Dermis microvascular lymphatic vessel endothelial cell (primary cell): ENCODE data around the gene PRKAR2B. TPM values are rescaled to one million over a fixed set of nuclear protein-coding genes. Genes with fewer than 3 reads are reported as not detected.

ENCODE experiments used
- DNase-seq, 2 donors: peaks; one replicate each; pipeline versions ENCODE4 v3.0.0 to v3.0.0-alpha.2; 2010; ENCODE audit warnings: low read depth in 2 of 2
- total RNA-seq: library from RNA; depleted of rRNA; stranded (reverse); fragments of >200 nt; gene quantifications from 2 replicates; pipeline ENCODE4 v1.2.1, GENCODE V29; 2014

Gene PRKAR2B
- total RNA-seq, 1 donor from 2014 or later: 19.9 TPM

DNA sequence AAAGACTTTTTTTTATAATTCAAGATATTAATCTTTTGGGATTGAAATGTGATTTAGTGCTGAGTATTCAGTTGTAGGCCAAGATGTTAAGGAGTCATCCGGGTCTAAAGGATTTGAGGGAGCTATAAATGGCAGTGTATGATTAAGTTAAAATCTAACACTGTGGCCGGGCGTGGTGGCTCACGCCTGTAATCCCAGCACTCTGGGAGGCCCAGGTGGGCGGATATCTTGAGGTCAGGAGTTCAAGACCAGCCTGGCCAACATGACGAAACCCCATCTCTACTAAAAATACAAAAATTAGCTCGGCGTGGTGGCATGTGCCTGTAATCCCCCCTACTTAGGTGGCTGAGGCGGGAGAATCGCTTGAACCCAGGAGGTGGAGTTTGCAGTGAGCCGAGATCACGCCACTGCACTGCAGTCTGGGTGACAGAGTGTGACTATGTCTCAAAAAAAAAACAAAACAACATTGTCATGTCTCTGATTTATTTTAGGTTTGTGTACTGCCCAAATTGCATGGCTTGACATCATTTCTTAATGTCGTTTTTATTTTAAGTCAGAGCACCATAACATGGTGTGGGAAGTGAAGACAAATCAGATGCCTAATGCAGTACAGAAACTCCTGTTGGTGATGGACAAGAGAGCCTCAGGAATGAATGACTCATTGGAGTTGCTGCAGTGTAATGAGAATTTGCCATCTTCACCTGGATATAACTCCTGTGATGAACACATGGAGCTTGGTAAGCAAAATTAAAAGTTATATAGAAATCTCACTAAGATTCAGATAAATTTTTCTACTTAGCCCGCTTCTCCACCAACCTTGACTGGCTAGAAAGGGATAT is 135.0 kb downstream of the PRKAR2B start:
- peak in 1 of 2 donors; percentile 48 for DNase-seq

- DNase-seq: peak; percentile 57 to 91
These were observed 135.9 kb downstream of the PRKAR2B start for GRCh38 chr7:107180378-107180777.

GRCh38 chr7:107181172-107181571 is 136.7 kb downstream of the PRKAR2B start:
- no peak for DNase-seq

GRCh38 chr7:107185716-107186115 is 141.2 kb downstream of the PRKAR2B start:
- no peak for DNase-seq

DNA sequence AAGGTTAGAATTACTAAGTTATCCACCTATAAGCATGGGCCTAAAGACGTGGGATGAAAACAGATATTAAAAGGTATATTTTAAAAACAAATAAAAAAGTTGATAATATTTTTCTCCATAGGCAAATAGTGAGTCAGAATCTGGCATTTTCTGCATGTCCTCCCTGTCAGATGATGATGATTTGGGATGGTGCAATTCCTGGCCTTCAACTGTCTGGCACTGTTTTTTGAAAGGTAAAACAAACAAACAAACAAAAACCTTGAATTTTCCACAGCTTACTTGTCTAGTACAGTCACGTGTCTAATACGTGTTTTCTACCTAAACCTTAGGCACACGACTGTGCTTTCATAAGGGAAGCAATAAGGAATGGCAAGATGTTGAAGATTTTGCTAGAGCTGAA is 141.7 kb downstream of the PRKAR2B start:
- no peak for DNase-seq

DNA sequence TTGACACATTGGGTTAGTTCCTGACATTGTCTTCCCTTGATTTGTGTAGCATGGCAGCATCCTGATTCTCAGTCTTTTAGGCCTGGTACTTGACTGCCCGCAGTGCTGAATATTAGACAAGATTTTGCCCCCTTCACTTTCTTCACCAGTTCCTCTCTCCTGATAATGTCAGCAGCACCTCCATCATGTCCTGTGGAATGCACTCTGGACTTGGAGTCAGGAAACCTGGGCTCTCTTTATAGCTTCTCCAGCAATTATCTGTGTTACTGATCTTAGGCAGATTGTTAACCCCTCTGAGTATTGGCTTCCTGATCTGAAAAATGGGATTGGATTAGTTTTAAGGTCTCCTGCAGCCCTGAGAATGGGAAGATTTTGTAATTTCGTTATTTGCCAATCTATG is 143.3 kb downstream of the PRKAR2B start:
- no peak for DNase-seq

DNA sequence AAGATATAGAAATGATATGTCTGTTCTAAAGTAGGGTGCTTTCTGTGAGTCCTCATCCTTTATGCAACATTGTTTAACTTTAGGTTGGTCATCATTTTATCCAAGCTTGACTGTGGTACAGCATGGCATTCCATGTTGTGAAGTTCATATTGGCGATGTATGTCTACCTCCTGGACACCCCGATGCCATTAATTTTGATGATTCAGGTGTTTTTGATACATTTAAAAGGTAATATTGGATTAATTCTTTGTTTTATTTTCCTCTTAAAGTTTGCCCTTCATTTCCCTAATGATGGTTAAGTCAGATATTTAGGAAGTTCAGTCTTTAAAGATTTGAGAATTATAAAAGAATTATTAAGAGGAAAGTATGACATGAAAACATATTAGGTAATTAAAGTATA is 145.6 kb downstream of the PRKAR2B start:
- DNase-seq: no peak

DNA sequence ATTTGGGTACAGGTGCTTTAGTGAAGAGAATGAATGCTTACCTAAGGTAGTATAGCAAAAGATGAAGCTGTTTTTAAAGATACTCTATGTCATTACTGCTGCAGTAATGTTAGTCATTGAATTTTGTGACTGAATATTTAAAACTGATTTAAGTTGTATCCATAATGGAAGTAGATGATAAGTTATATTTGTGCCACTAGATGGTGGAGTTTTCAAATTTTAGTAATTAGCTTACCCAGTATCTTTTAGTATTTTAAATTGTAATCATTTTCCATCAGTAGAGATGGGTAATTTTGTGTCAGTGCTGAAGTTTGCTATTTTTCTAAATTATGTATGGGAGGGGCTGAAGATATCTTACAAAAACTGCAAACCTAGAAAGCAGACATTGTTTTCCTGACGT is 149.5 kb downstream of the PRKAR2B start:
- DNase-seq: no peak

- DNase-seq: no peak
These were observed 152.5 kb downstream of the PRKAR2B start for GRCh38 chr7:107196834-107197610.

- peak; percentile 27 to 51 for DNase-seq
These were observed 157.4 kb downstream of the PRKAR2B start for GRCh38 chr7:107201795-107202450.

- DNase-seq: peak in 1 of 2 donors; percentile 9
These were observed 159.1 kb downstream of the PRKAR2B start for GRCh38 chr7:107203607-107204006.

DNA sequence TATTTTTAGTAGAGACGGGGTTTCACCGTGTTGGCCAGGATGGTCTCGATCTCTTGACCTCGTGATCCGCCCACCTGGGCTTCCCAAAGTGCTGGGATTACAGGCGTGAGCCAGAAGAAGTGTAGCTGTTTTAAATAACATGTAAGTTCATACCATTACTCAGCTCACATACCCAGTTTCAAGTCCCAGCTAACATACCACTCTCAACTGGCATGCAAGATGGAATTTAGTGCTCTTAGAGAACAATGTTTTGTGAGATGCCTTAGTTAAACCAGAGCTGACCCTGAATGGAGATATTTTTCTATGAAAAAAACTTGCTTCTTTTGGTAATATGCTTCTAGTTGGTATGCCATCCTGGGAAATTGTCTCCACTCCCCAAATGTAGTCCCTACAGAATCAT is 161.6 kb downstream of the PRKAR2B start:
- no peak for DNase-seq

DNA sequence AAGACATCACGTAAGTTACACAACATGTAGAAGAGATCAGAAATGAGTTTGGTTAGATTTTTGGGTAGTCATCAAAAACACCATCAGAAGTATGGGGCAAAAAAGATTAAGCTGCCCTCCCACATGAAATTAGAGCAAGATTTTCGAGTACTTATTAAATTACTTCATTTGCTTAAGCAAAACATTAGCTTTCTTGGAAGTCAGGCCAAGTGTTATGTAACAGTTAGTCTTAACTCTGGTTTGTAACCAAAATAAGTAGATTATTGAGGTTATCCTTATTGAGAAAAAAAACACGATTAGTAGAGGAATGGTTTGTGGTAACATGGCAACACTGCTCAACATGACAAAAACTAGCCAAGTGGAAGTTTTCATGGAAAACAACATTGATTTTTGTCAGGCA is 162.2 kb downstream of the PRKAR2B start:
- no peak for DNase-seq

DNA sequence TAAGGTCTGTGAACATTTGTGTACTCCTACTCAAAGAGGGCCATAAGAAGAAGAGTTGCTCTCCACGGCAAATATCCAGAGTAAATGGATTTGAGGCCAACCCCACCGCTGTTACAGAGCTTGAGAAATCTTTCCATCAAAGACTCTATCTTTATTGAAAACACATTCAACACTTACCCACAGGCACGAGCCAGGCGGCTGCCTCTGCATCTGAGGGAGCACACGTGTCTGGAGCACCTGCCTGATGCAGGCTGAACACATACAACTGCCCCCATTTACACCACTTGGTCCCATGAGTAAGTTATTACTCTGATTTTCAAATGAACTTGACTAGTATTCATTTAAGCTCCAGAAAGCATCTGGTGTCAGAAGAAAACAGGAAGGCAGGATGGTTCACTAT is 163.0 kb downstream of the PRKAR2B start:
- DNase-seq: no peak

DNA sequence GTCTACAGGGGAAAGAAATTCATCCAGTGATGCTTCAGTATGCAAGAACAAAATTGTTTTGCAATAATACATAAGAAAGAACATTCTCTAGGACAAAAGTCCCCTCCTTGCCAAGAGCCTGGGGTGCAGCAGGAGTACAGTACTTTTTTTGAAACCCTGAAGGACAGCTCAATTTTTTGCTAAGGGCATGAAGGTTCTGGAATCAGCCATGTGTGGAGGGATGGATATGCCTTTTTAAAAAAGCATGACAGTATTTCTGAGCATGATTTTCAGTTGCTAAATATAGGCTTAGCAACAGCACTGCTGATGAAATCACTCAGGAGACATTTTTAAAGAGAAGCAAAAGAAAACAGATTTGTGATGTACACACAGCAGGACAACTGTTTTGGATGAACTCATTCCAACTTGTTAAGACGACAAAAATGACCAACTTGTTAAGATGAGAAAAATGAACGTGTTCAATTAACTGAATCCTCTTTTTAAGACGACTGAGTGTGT is 163.6 kb downstream of the PRKAR2B start:
- DNase-seq: no peak

- no peak for DNase-seq
These were observed 164.1 kb downstream of the PRKAR2B start for GRCh38 chr7:107208563-107208962.

GRCh38 chr7:107209565-107209964 is 165.1 kb downstream of the PRKAR2B start:
- DNase-seq: no peak

DNA sequence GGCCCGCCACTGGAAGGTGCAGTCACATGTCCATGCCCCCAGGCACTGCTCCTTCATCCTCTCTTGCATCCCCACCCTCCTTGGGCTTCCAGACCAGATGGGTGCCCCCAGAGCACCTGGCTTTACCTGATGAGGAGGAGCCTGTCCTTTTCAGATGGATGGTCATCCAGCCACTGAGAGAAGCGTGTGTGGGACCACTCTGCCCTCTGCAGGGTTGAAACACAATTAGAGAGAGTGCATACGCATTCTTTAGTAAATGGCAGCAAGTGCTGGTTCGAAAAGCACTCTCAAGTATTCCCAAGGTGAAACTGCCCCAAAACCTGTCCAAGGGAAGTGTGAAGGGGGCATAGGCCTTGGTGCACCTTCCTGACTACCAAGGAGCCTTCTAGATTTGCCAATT is 165.9 kb downstream of the PRKAR2B start:
- DNase-seq: no peak
